Endothelial cell of hepatic sinusoid (primary cell): Measurements from ENCODE around the gene TSHR.
"Not testable (repeated sequence)": the region's sequence is repeated elsewhere in the genome, so short reads cannot be mapped to it uniquely, and the experiment has no call there.

Source experiments
- in situ Hi-C: cut with HindIII; loops from 2 replicates; pipeline ENCODE4 v1.10.0; 2017; ENCODE audit warnings: low sequenced_read_pairs

Gene TSHR

GRCh38 chr14:80948291-80948690 lies 7.1 kb upstream of the TSHR start:
- in situ Hi-C loops, result no loop called here

- in situ Hi-C loops, result no loop called here
Measured at GRCh38 chr14:80951491-80951890, 3.9 kb upstream of the TSHR start.

GRCh38 chr14:80953211-80953610 lies 2.2 kb upstream of the TSHR start:
- in situ Hi-C loops, result not testable (repeated sequence)

- in situ Hi-C loops, result no loop called here
Measured at GRCh38 chr14:80954687-80955299, 628 bp upstream of the TSHR start.

GRCh38 chr14:80956102-80956501 lies 681 bp downstream of the TSHR start:
- in situ Hi-C loops, result no loop called here

- in situ Hi-C loops, result no loop called here
Measured at GRCh38 chr14:80956922-80957321, 1.5 kb downstream of the TSHR start.

GRCh38 chr14:80957613-80958012 lies 2.2 kb downstream of the TSHR start:
- in situ Hi-C loops, result no loop called here

- in situ Hi-C loops, result no loop called here
Measured at GRCh38 chr14:80958226-80958625, 2.8 kb downstream of the TSHR start.

GRCh38 chr14:80958939-80959338 lies 3.5 kb downstream of the TSHR start:
- in situ Hi-C loops, result no loop called here

GRCh38 chr14:80959496-80959895 lies 4.1 kb downstream of the TSHR start:
- in situ Hi-C loops, result no loop called here

GRCh38 chr14:80965037-80965436 lies 9.6 kb downstream of the TSHR start:
- in situ Hi-C loops, result no loop called here

- in situ Hi-C loops, result no loop called here
Measured at GRCh38 chr14:80973931-80974641, 18.7 kb downstream of the TSHR start.

- in situ Hi-C loops, result loop anchor here (25.0 kb wide), 1 partner anchor 188 kb away; no protein-coding TSS in a partner anchor
Measured at GRCh38 chr14:80974679-80975078, 19.3 kb downstream of the TSHR start.

- in situ Hi-C loops, result loop anchor here (25.0 kb wide), 1 partner anchor 185 kb away; no protein-coding TSS in a partner anchor
Measured at GRCh38 chr14:80977221-80977620, 21.8 kb downstream of the TSHR start.

- in situ Hi-C loops, result loop anchor here (25.0 kb wide), 1 partner anchor 184 kb away; no protein-coding TSS in a partner anchor
Measured at GRCh38 chr14:80978403-80978802, 23.0 kb downstream of the TSHR start.

GRCh38 chr14:80979951-80980350 lies 24.5 kb downstream of the TSHR start:
- in situ Hi-C loops, result loop anchor here (25.0 kb wide), 1 partner anchor 182 kb away; no protein-coding TSS in a partner anchor

GRCh38 chr14:80981156-80981555 lies 25.7 kb downstream of the TSHR start:
- in situ Hi-C loops, result loop anchor here (25.0 kb wide), 1 partner anchor 181 kb away; no protein-coding TSS in a partner anchor

- in situ Hi-C loops, result loop anchor here (25.0 kb wide), 1 partner anchor 181 kb away; no protein-coding TSS in a partner anchor
Measured at GRCh38 chr14:80981673-80982072, 26.3 kb downstream of the TSHR start.

- in situ Hi-C loops, result loop anchor here (25.0 kb wide), 1 partner anchor 180 kb away; no protein-coding TSS in a partner anchor
Measured at GRCh38 chr14:80982711-80983110, 27.3 kb downstream of the TSHR start.

- in situ Hi-C loops, result loop anchor here (25.0 kb wide), 1 partner anchor 175 kb away; no protein-coding TSS in a partner anchor
Measured at GRCh38 chr14:80987235-80988032, 32.0 kb downstream of the TSHR start.

- in situ Hi-C loops, result loop anchor here (25.0 kb wide), 1 partner anchor 174 kb away; no protein-coding TSS in a partner anchor
Measured at GRCh38 chr14:80988192-80988591, 32.8 kb downstream of the TSHR start.
